PC-3 (cell line): ENCODE measurements around the gene APOL6. TPM values are rescaled to one million over a fixed set of nuclear protein-coding genes. Genes with fewer than 3 reads are reported as not detected.

Experiments
- ATAC-seq: fragments of 200-7000 bp; cut with Tn5 transposase; 2 replicates; pipeline ENCODE4 v1.9.1; 2020; ENCODE audit warnings: mild to moderate bottlenecking, moderate library complexity
- BruUV-seq: library from RNA; stranded (reverse); fragments of 400-500 nt; replicated peaks from 2 replicates; lab custom pipeline; 2021; lab: Mats Ljungman, UMichigan
- CTCF ChIA-PET: fragments of 300-600 bp; sonication (Branson Sonifier 250); formaldehyde crosslinking; loops from one replicate; lab custom pipeline; 2022; ENCODE audit warnings: antibody characterized with exemption; lab: Charles Lee
- POLR2A ChIA-PET: fragments of 300-600 bp; sonication (Branson Sonifier 250); formaldehyde crosslinking; loops from one replicate; lab custom pipeline; 2022; ENCODE audit warnings: antibody characterized with exemption; ENCODE audit not compliant: unreplicated experiment; lab: Charles Lee
- DNase-seq: peaks from one replicate; pipeline ENCODE4 v3.0.0-alpha.2; 2015
- H2AFZ ChIP-seq: fragments of 300-600 bp; sonication (generic); 2 replicates; pipeline ENCODE4 v1.6.0; 2016; ENCODE audit warnings: antibody characterized with exemption, low read length
- H3F3A ChIP-seq: fragments of 300-600 bp; sonication (generic); one replicate; pipeline ENCODE4 v1.6.0; 2017; ENCODE audit warnings: antibody characterized with exemption, low read length, control low read depth, mild to moderate bottlenecking; ENCODE audit not compliant: unreplicated experiment
- H3K27ac ChIP-seq: fragments of 300-600 bp; sonication (generic); 2 replicates; pipeline ENCODE4 v1.5.1; 2016; ENCODE audit warnings: mild to moderate bottlenecking, low read length
- H3K27me3 ChIP-seq: fragments of 300-600 bp; sonication (generic); 2 replicates; pipeline ENCODE4 v1.6.1; 2016; ENCODE audit warnings: low read length, mixed read lengths
- H3K36me3 ChIP-seq: fragments of 300-600 bp; sonication (generic); 2 replicates; pipeline ENCODE4 v1.6.1; 2016; ENCODE audit warnings: low read depth, mixed run types, low read length, mixed read lengths
- H3K4me1 ChIP-seq: fragments of 300-600 bp; sonication (generic); 2 replicates; pipeline ENCODE4 v1.5.1; 2016; ENCODE audit warnings: low read length; ENCODE audit not compliant: insufficient read depth
- H3K4me2 ChIP-seq: fragments of 300-600 bp; sonication (generic); 2 replicates; pipeline ENCODE4 v1.6.0; 2016; ENCODE audit warnings: low read length
- H3K4me3 ChIP-seq: fragments of 300-600 bp; sonication (generic); 2 replicates; pipeline ENCODE4 v1.5.1; 2016; ENCODE audit warnings: mild to moderate bottlenecking, low read length, mixed read lengths
- H3K79me2 ChIP-seq: fragments of 300-600 bp; sonication (generic); 2 replicates; pipeline ENCODE4 v1.6.1; 2017; ENCODE audit warnings: low read length, mixed read lengths
- H3K9ac ChIP-seq: fragments of 300-600 bp; sonication (generic); 2 replicates; pipeline ENCODE4 v1.6.0; 2016; ENCODE audit warnings: mild to moderate bottlenecking, low read length
- H3K9me2 ChIP-seq: fragments of 300-600 bp; sonication (generic); replicated peaks from 2 replicates; pipeline ENCODE4 v1.6.1; 2016; ENCODE audit warnings: mixed run types, low read length, mixed read lengths
- H3K9me3 ChIP-seq: fragments of 300-600 bp; sonication (generic); 2 replicates; pipeline ENCODE4 v1.6.1; 2016; ENCODE audit warnings: low read length, mixed read lengths
- H4K20me1 ChIP-seq: fragments of 300-600 bp; sonication (generic); 2 replicates; pipeline ENCODE4 v1.6.1; 2016; ENCODE audit warnings: low read length, mixed read lengths
- EZH2 ChIP-seq: fragments of 300-600 bp; sonication (generic); IDR thresholded peaks from one replicate; pipeline ENCODE4 v1.6.1; 2017; ENCODE audit warnings: antibody characterized with exemption, mild to moderate bottlenecking, low read length; ENCODE audit not compliant: unreplicated experiment
- EZH2phosphoT487 ChIP-seq: fragments of 300-600 bp; sonication (generic); IDR thresholded peaks from 2 replicates; pipeline ENCODE4 v1.6.1; 2018; ENCODE audit warnings: mild to moderate bottlenecking, antibody characterized with exemption, low read length, borderline replicate concordance
- intact Hi-C: fragments of 100-400 bp; cut with micrococcal nuclease; formaldehyde crosslinking; loops from 2 replicates; pipeline ENCODE4 v1.9.0; 2023
- total RNA-seq: library from RNA; depleted of rRNA; stranded (reverse); fragments of >200 nt; gene quantifications from 2 replicates; pipeline ENCODE4 v1.2.3, GENCODE V29; 2014
- TF ChIP-seq, protein P1 (sequence below): fragments of 300-600 bp; sonication (generic); conservative IDR thresholded peaks from 2 replicates; pipeline ENCODE4 v1.5.1; 2017; ENCODE audit warnings: antibody characterized with exemption, low read depth, mild to moderate bottlenecking, low read length

The APOL6 gene
- total RNA-seq, 1 experiment from 2014 or later: 8.2 TPM

DNA sequence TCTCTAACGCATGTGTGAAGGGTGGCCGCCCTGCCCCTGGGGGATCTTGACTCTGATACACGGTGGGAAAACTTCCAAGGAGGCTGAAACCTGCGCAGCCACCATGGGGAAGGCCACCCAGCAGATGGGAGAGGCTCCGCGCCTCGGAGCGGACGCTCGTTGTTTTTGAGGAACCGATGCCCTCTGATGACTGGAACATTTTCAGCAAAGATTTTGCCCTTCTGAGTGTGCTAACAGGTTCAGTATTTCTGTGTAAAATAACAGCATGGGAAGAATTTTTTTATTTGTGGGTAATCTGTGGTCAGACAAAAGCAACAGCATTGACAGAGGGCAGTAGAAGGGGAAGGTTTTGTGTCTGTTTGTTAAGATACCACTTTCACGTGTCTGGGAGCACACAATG is 47.8 kb upstream of the APOL6 start:
- Histone ChIP-seq H3K9me3 (no peaks in the 10 kb centered on the region), H3K4me1 (peaks cover 32% of the 10 kb centered on the region), H3K9me2 (no peaks in the 10 kb centered on the region), H4K20me1 (no peaks in the 10 kb centered on the region), H3K4me3 (no peak overlapping the region), H3K9ac (no peak overlapping the region), H3K4me2 (no peak overlapping the region), H3K36me3 (no peaks in the 10 kb centered on the region), H3K79me2 (no peaks in the 10 kb centered on the region), H2AFZ (no peak overlapping the region), H3F3A (no peaks in the 10 kb centered on the region), H3K27ac (no peak overlapping the region), H3K27me3 (no peaks in the 10 kb centered on the region)
- CTCF ChIA-PET: no interaction called here
- TF ChIP-seq EZH2: no peak
- no peak for TF ChIP-seq EZH2phosphoT487
- TF ChIP-seq, protein P1, sequence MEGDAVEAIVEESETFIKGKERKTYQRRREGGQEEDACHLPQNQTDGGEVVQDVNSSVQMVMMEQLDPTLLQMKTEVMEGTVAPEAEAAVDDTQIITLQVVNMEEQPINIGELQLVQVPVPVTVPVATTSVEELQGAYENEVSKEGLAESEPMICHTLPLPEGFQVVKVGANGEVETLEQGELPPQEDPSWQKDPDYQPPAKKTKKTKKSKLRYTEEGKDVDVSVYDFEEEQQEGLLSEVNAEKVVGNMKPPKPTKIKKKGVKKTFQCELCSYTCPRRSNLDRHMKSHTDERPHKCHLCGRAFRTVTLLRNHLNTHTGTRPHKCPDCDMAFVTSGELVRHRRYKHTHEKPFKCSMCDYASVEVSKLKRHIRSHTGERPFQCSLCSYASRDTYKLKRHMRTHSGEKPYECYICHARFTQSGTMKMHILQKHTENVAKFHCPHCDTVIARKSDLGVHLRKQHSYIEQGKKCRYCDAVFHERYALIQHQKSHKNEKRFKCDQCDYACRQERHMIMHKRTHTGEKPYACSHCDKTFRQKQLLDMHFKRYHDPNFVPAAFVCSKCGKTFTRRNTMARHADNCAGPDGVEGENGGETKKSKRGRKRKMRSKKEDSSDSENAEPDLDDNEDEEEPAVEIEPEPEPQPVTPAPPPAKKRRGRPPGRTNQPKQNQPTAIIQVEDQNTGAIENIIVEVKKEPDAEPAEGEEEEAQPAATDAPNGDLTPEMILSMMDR: no peak
- POLR2A ChIA-PET: no interaction called here
- DNase-seq (no peak), ATAC-seq (no peak)
- intact Hi-C loops: no loop called here
- BruUV-seq: no TSS peak

DNA sequence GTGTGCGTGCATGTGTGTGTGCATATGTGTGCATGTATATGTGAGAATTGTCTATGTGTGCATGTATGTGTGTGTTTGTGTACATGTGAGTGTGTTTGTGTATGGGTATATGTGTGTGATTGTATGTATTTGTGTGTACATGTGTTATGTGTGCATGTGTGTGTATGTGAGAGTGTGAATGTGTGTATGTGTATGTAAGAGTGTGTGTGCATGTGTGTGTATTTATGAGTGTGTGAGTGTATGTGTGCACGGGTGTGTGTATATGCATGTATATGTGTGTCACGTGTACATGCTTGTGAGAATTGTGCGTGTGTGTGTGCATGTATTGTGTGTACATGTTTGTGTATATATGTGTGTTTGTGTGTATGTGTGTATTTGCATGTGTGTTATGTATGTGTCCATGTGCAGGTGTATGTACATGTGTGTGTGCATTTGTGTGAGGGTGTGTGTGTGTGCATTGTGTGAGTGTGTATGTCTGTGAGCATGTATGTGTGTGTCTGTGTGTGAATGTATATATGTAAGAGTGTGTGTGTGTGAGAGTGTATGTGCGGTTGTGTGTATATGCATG is 47.1 kb upstream of the APOL6 start:
- Histone ChIP-seq H3K27me3 (no peaks in the 10 kb centered on the region), H4K20me1 (no peaks in the 10 kb centered on the region), H3K79me2 (no peaks in the 10 kb centered on the region), H2AFZ (no peak overlapping the region), H3F3A (no peaks in the 10 kb centered on the region), H3K4me1 (peaks cover 38% of the 10 kb centered on the region), H3K4me3 (no peak overlapping the region), H3K9ac (no peak overlapping the region), H3K27ac (no peak overlapping the region), H3K9me2 (no peaks in the 10 kb centered on the region), H3K36me3 (no peaks in the 10 kb centered on the region), H3K9me3 (no peaks in the 10 kb centered on the region), H3K4me2 (no peak overlapping the region)
- POLR2A ChIA-PET: no interaction called here
- DNase-seq (no peak), ATAC-seq (no peak)
- CTCF ChIA-PET: no interaction called here
- no peak for TF ChIP-seq EZH2
- TF ChIP-seq, protein P1: no peak
- TF ChIP-seq EZH2phosphoT487: no peak
- no TSS peak for BruUV-seq
- intact Hi-C loops: no loop called here

DNA sequence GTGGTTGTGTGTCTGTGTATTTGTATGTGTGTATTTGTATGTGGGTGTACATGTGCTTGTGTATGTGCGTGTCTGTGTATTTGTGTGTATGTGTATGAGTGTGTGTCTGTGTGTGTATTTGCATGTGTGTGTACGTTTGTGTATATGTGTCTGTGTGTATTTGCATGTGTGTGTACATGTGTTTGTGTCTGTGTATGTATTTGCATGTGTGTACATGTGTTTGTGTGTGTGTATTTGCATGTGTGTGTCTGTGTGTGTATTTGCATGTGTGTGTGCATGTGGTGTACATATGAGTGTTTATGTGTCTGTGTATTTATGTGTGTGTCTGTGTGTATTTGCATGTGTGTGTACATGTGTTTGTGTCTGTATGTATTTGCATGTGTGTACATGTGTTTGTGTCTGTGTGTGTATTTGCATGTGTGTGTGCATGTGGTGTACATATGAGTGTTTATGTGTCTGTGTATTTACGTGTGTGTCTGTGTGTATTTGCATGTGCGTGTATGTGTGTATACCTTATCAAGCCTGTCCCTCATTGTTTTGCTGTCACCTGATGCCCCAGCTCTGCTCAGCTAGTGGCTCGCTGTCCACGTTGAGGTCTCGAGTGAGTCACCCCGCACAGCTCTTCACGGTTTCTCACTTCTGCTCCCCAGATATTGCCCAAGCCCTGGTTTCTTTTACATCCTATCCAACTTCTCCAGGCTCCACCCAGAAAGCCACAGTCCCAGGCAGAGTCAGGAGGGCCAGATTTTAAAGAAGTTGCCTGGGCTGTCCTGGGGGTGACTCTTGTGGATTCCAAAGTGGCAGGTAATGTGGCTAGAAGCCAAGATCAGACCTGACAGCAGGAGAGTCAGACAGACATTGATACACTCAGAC is 46.3 kb upstream of the APOL6 start:
- TF ChIP-seq, protein P1: no peak
- no peak for TF ChIP-seq EZH2
- no peak for TF ChIP-seq EZH2phosphoT487
- DNase-seq: peak; percentile 88
- Histone ChIP-seq H3K9me3 (no peaks in the 10 kb centered on the region), H2AFZ (no peak overlapping the region), H3K79me2 (no peaks in the 10 kb centered on the region), H3K4me2 (0 out of 2 replicates have a peak overlapping the region, but pooled peaks have one; percentile 19), H3K4me3 (no peak overlapping the region), H3K9me2 (no peaks in the 10 kb centered on the region), H3K9ac (no peak overlapping the region), H3K4me1 (peaks cover 47% of the 10 kb centered on the region), H3F3A (no peaks in the 10 kb centered on the region), H3K27me3 (no peaks in the 10 kb centered on the region), H3K27ac (peak overlapping the region; percentile 47), H4K20me1 (no peaks in the 10 kb centered on the region), H3K36me3 (no peaks in the 10 kb centered on the region)
- ChIA-PET CTCF (no interaction called here), POLR2A (no interaction called here)
- peak; percentile 73 for ATAC-seq
- intact Hi-C loops: no loop called here
- BruUV-seq: no TSS peak
